HEK293T (cell line): ENCODE measurements around the gene TJP2.

Experiments
- BHLHE40 ChIP-seq: fragments of 450-650 bp; IDR thresholded peaks from 2 replicates; pipeline ENCODE4 v1.6.1; 2016; ENCODE audit warnings: mild to moderate bottlenecking, moderate library complexity, borderline replicate concordance
- CTBP1 ChIP-seq: fragments of 450-650 bp; IDR thresholded peaks from 2 replicates; pipeline ENCODE4 v1.6.1; 2016; ENCODE audit warnings: borderline replicate concordance
- FOXK2 ChIP-seq: fragments of 450-650 bp; IDR thresholded peaks from 2 replicates; pipeline ENCODE4 v1.6.1; 2016; ENCODE audit warnings: mild to moderate bottlenecking
- LEF1 ChIP-seq: fragments of 450-650 bp; IDR thresholded peaks from 2 replicates; pipeline ENCODE4 v1.6.1; 2017; ENCODE audit warnings: mild to moderate bottlenecking, borderline replicate concordance
- SP1 ChIP-seq: fragments of 450-650 bp; IDR thresholded peaks from 2 replicates; pipeline ENCODE4 v1.6.1; 2017

- TF ChIP-seq LEF1 (no peak), FOXK2 (no peak), SP1 (no peak), BHLHE40 (no peak), CTBP1 (no peak)
Measured at GRCh38 chr9:69218166-69218565, 44.1 kb downstream of the TJP2 start.
